ENCODE data around the gene YIF1B. TPM values are rescaled to one million over a fixed set of nuclear protein-coding genes. Genes with fewer than 3 reads are reported as not detected.

The YIF1B gene
- total and polyA plus RNA-seq, 8 donors, result 27.8 to 59.6 (median 32.3) TPM

GRCh38 chr19:38360839-38361631 lies 45.3 kb upstream of the YIF1B start:
- TF ChIP-seq, protein P1, sequence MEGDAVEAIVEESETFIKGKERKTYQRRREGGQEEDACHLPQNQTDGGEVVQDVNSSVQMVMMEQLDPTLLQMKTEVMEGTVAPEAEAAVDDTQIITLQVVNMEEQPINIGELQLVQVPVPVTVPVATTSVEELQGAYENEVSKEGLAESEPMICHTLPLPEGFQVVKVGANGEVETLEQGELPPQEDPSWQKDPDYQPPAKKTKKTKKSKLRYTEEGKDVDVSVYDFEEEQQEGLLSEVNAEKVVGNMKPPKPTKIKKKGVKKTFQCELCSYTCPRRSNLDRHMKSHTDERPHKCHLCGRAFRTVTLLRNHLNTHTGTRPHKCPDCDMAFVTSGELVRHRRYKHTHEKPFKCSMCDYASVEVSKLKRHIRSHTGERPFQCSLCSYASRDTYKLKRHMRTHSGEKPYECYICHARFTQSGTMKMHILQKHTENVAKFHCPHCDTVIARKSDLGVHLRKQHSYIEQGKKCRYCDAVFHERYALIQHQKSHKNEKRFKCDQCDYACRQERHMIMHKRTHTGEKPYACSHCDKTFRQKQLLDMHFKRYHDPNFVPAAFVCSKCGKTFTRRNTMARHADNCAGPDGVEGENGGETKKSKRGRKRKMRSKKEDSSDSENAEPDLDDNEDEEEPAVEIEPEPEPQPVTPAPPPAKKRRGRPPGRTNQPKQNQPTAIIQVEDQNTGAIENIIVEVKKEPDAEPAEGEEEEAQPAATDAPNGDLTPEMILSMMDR (IDR thresholded peaks at IDR 0.05), result no peak
- no peak overlapping the region for H3K27ac ChIP-seq
- DNase-seq, result no peak
- no peaks in the 10 kb centered on the region for H3K36me3 ChIP-seq
- ATAC-seq, result no peak
- no peaks in the 10 kb centered on the region for H3K9me3 ChIP-seq
- peaks cover 5 to 22% of the 10 kb centered on the region in 2 donors for H3K4me1 ChIP-seq
- intact Hi-C loops (cut with DNase I), result no loop called here
- H3K4me3 ChIP-seq, result peak overlapping the region; percentile 54 to 66
- H3K27me3 ChIP-seq, result peaks cover 4 to 60% of the 10 kb centered on the region in 2 donors

GRCh38 chr19:38360351-38360750 lies 44.6 kb upstream of the YIF1B start:
- no peak for DNase-seq
- peaks cover 5 to 22% of the 10 kb centered on the region in 2 donors for H3K4me1 ChIP-seq
- ATAC-seq, result no peak
- no peaks in the 10 kb centered on the region for H3K9me3 ChIP-seq
- intact Hi-C loops (cut with DNase I), result no loop called here
- H3K4me3 ChIP-seq, result no peak overlapping the region
- no peaks in the 10 kb centered on the region for H3K36me3 ChIP-seq
- TF ChIP-seq, protein P1 (IDR thresholded peaks at IDR 0.05), result no peak
- no peak overlapping the region for H3K27ac ChIP-seq
- peaks cover 4 to 67% of the 10 kb centered on the region in 2 donors for H3K27me3 ChIP-seq

DNA sequence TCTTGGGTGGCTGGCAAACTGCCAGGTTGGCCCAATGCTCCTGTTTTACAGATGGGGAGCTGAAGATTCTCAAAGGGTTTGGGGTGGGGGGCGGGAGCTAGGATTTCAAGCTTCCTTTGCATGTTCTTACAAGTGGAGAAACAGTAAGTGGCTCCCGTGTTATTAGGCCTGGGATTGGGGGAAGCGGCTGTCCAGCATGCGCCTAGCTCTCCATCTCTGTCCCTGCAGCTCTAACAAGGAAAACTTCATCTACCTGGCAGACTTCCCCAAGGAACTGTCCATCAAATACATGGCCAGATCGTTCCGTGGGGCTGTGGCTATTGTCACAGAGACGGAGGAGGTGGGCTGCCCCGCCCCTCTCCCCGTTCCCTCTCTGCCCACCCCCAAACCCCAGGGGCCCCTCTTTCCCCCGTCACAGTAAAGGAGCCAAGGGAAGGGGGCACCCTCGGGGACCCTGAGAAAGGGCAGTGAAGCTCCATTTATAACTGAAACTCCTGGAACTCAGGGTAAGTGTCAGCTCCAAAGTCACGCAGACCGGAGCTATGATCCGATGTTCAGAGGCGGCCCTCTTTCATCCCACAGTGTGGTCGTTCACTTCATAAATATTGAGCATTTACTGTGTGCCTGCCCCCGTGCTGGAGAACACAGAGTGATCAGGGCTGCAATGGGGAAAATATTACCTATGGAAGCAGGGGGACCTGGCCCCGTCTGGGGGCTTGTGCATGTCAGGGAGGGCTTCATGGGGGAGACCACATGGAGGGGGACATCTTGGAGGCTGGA lies 43.7 kb upstream of the YIF1B start:
- Histone ChIP-seq H3K27ac (no peak overlapping the region), H3K4me3 (no peak overlapping the region), H3K36me3 (no peaks in the 10 kb centered on the region), H3K27me3 (peaks cover 4 to 76% of the 10 kb centered on the region in 2 donors), H3K4me1 (peaks cover 5 to 22% of the 10 kb centered on the region in 2 donors), H3K9me3 (no peaks in the 10 kb centered on the region)
- intact Hi-C loops (cut with DNase I), result no loop called here
- DNase-seq (no peak), ATAC-seq (no peak)
- TF ChIP-seq, protein P1 (IDR thresholded peaks at IDR 0.05), result no peak

GRCh38 chr19:38358071-38358470 lies 42.3 kb upstream of the YIF1B start:
- Histone ChIP-seq H3K27ac (no peak overlapping the region), H3K4me3 (no peak overlapping the region), H3K27me3 (peaks cover 4 to 89% of the 10 kb centered on the region in 2 donors), H3K4me1 (peaks cover 5 to 22% of the 10 kb centered on the region in 2 donors), H3K36me3 (no peaks in the 10 kb centered on the region), H3K9me3 (no peaks in the 10 kb centered on the region)
- ATAC-seq (no peak), DNase-seq (no peak)
- TF ChIP-seq, protein P1 (IDR thresholded peaks at IDR 0.05), result no peak
- intact Hi-C loops (cut with DNase I), result no loop called here

Data from left lung (tissue), 10 donors.